NCI-H1930 (cell line): Measurements from ENCODE around the gene NGEF.

Experiments used
- DNase-seq, 2 experiments: peaks; one replicate each; lab custom pipeline; 2025; lab: John Stamatoyannopoulos, UW

NGEF gene

DNA sequence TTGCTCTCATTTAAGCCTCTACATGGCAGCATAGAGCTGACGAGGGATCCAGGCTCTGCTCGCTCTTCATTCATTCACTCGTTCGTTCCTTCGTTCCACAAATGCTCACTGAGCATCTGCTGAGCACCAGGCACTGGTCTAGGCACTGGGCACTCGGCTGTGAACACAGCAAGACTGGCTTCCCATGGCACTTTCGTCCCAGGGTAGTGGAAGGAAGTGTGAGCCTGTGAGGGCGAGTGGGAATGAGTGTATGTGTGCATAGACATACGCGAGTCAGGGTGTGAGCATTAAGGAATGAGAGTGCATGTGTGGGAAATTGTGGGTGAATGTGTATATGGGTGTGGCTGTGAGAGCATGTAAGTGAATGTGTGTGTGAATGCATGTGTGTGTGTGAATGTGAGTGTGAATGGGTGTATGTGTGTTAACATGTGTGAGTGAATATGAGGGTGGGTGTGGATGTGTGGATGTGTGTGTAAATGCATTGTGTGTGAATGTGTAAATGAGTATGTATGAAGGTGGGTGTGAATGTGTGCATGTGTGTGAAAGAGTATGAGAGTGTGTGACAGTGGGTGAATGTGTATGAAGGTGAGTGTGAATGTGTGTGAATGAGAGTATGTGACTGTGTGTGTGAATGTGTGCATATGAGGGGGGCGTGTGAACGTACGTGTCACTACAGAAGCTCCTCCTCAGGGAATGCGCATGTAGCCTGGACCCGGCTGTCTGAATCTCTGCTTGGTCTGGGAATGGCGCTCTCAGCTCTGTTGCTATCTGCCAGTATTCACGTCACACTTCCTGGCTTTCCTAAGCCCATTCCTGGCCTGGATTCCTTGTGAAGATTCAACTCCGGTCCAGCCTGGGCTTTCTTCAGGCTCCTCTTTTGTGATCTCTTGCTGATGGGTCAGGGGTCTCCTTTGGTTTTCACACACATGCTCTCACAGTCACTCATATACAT, 114.2 kb downstream of the NGEF start:
- no peak for DNase-seq

DNA sequence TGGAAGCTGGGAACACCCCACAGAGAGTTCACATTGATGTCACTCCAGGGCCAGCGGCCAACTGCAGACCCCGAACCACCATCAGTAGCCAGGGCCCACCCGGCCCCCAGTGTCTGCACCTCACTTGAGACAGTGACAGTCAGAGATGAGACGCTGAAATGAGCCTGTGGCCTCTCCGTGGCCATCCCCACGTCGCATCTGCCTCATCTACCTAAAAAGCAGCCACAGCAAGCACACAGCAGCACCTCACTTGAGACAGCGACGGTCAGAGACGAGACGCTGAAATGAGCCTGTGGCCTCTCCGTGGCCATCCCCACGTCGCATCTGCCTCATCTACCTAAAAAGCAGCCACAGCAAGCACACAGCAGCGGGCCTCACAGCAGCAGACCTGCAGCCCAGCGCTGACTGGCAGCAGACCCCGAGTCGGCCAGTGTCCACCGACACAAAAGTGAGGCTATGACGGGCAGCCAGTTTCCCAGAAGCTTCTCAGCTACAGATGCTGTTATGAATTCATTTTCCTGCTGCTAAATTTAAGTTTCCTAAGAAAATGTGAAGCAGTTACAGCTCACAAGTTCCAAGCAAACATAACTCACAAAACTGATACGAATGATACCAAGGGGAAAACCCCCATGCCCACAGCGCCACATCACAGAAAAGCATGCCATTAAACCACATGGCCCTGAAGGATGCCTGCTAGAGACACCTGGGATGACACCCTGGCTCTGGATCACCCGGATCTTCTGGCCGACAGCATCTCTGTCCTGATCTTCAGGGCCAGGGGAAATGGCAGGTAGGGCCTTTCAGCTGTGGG, 115.3 kb downstream of the NGEF start:
- DNase-seq: no peak

DNA sequence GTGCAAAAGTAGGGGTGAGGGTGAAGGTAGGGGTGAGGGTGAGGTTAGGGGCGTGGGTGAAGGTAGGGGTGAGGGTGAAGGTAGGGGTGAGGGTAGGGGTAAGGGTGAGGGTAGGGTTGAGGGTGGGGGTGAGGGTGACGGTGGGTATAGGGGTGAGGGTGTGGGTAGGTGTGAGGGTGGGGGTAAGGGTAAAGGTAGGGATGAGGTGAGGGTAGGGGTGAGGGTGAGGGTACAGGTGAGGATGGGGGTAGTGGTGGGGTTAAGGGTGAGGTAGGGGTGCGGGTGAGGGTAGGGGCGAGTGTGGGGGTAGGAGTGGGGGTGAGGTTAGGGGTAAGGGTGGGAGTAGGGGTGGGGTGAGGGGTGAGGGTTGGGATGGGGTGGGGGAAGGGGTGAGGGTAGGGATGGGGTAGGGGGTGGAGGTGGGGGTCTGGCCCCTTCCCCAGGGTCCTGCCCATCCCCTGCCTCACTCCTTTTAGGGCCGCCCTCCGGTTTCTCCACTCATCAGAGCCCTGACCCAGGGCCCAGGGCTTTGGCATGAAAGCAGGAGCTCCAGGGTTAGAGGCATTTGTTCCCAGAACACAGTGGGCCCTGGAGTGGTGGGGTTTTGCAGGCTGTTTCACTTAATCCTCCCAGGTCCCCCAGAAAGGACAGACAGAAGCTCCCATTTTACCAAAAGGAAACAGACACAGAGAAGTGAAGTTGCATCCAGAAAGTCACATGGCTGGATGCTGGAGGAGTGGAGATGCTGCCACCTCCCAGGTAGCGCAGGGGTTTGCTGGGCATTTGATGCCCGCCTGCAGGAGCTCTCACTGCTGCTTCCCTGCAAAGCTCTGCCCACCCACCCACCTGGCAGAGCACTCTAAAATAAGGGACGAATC, 116.1 kb downstream of the NGEF start:
- no peak for DNase-seq

DNA sequence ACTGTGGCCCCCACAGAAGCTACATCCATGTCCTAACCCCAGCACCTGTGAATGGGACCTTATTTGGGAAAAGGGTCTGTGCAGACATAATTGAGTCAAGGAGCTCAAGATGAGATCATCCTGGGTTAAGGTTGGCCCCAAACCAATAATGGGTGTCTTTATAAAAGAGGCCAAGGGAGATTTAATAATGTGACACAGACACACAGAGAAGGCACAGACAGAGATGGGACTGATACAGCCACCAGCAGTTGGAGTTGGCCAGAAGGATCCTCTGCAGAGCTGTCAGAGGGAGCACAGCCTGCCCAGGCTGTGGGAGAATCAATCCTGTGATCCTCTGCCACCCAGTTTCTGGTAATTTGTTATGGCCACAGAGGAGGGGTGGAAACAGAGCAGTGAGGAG, 116.9 kb downstream of the NGEF start:
- DNase-seq: no peak

DNA sequence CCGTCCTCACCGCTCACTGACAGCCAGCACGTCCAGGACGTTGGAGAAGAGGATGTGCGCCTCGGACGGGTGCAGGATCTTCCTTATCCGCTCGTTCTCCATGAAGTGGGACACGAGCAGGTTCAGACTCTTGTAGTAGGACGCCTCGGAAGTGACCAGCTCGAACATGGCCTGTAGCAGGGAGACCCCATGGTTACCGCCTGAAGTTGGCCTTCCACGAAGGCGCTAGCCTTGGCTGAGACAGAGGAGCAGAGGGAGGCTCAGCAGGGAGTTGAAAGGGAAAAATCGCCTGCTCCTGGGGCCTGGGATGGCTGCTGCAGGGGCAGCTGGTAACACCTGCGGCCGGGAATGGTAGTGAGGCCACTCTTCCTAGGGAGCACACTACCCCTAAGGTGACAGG, 118.3 kb downstream of the NGEF start:
- no peak for DNase-seq

DNA sequence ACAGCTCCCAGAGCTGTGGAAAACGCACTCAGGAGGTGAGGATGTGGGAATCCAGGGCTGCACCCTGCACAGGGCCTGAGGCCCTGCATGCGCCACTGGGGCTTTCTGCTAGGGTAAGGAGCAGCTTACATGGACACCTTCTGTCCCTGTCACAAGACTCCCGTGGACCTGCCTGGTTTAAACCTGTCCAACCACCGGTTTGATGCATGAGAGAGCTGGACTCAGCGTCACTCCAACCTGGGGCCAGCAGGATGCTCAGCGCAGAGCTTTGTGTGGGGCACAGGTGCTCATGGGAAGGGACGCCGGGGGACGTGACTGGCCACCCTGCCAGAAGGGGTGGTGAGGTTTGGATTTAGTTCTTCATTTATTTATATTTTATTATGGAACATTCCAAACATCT, 118.8 kb downstream of the NGEF start:
- DNase-seq: no peak

DNA sequence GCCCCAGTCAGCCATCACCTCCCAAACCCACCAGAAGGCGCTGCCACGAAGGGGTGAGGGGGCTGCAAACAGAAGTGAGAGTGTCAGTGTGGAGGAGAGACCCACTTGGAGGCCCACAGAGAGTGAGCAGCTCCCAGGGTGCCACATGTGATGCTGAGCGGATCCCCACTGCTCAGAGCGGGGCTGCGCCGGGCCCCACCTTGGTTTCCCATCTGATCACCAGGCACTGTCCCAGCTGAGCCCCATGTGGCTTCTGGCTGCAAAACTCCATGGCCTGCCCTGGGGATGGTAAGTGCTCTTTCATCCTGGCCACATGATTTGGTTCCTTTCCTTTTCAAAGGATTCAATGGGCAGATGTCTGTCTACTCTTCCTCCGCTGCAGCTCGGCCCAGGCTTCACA, 119.2 kb downstream of the NGEF start:
- DNase-seq: no peak

DNA sequence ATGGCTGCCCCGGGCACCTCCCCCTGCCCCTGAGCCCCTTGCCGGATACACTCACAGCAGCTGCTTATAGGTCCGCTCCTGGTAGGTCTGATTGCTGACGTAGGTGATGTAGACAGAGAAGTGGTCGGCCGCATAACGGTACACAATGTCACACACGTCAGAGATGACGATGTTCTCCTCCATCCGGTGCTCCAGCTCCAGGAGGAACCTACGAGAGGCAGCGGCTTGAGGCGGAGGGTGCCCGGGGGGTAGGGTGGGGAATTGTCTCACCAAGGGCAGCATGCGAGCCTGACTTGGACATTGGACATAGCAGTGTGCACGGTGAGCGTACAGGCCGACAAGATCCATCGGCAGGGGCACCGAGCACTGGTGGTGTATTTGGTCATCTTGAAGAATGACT, 120.2 kb downstream of the NGEF start:
- DNase-seq: no peak

DNA sequence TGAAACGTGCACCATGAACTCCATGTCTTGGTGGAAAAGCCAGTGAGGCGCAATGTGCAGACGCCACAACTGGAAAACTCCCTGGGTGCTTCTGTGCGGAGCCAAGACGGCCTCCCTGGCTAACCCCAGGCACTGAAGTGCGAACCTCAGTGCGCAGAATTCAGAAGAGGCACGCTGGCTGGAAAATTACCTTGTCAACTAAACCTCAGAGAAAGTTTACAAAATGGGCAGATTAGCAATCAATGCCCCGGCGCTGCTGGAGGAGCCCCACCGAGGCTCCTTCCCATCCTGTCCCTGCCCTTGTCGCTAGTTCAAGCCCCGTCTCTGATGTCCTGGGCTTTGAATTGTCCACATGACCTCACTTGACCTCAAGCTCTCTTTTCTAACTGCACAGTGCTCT, 120.8 kb downstream of the NGEF start:
- no peak for DNase-seq

DNA sequence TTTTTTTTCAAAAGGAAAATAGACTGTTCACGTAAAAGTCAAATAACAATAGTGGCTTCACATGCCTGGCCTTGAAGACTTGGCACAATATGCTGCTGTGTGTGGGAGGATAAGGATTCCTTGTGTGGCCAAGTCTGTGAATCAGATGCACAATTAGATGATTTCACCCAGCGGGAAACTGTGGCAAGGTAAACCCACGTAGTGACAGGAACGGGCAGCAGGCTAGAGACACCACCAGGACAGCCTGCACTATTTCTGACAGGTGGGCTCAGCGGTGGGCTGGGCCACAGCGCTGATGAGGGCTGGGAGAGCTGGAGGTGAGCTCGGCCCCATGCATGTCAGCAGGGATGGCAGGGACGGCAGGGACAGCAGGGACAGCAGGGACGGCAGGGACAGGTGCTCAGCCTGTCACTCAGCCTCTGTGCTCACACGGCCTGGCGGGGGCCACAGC, 121.4 kb downstream of the NGEF start:
- DNase-seq: no peak

DNA sequence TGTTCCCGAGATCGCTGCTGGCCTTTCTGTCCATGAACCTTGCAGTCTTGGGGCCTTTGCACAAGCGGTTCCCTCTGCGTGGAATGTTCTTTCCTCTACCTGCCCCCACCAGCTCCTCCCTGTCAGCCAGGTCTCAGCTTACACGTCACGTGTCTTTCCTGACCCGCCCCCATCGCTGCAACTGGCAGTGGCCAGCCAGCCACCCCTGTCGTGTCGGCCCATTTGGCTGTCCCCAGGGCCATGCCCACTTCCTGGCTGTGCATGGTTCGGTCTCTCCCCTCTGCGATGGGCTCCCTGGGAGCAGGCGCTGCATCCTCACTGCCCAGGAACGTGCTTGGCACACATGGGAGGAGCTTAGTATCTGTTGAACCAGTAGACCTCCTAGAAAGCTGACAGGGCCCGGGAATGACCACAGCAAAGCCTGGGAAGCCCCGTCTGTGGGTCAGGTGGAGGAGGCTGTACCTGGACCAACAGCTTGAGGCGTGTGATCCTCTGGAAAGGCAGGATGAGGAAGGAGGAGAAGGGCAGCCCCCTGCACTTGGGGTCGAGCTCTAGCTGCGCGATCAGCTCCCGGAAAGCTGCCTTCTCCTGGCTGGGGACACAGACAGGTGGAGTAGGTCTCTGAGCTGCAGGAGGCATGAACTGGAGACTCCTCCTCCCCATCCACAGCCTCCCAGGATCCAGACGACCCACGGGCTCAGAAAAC, 122.0 kb downstream of the NGEF start:
- no peak for DNase-seq

DNA sequence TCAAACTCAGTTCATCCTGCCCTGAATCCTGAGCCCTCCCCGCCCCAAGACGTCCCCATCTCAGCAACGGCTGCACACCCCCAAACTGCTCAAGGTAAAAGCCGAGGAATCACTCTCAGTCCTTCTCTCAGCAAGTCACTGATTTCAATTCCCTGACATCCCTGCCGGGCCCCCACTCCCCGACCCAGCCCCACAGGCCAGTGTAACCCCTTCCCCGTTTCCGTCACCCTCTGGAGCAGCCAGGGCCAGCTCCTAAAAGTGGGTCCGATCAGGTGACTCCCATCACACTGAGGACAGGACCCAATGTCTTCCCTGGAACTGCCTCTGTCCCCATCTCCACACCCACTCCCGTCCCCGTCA, 122.5 kb downstream of the NGEF start:
- DNase-seq: no peak

DNA sequence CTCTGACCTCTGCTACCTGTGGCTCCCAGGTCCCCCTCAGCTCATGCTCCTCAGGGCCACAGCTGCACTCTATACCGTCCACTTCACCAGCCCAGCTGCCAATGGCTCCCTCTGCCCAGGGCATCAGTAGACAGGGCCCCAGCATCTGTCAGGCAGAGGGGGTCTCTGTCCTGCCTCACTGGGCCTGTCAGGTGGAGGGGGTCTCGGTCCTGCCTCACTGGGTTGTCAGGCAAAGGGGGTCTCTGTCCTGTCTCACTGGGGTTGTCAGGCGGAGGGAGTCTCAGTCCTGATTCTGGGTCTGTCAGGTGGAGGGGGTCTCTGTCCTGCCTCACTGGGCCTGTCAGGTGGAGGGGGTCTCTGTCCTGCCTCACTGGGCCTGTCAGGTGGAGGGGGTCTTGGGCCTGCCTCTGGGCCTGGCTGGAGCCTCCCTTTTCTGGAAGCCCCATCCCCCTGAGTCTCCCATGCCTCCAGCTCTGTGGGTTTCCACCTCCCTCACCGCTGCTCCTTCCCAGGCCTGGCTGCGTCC, 123.1 kb downstream of the NGEF start:
- no peak for DNase-seq

DNA sequence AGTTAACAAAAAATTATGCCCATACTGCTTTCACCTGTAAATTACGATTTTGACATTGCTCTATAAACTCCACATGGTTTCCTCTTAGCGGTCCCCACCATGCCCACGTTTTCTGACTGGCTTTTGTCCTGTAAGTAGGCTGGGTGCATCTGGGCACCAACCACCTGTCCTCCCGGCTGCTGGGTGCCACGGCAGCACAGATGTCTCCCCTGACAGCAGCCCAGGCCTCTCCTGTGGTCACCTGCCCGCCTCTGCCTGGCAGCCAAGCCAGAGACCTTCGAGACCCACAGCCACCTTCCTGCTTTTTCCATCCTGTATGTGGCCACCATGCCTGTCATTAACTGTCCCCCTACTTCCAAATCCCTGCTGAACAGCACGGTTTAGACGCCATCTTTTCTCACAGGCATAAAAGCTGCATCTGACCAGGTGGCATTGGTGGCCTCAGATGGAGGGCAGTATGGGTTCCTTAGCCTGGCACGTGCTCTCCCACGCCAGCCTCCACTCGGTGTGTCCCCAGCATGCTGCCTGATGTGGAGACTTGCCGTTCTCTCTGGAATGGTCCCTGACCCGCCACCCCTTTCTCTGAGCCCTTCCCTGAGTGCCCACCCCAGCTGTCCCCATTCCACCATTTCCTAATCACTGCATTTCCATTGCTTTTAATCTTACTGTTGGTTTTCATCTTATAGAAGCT, 124.1 kb downstream of the NGEF start:
- DNase-seq: no peak

DNA sequence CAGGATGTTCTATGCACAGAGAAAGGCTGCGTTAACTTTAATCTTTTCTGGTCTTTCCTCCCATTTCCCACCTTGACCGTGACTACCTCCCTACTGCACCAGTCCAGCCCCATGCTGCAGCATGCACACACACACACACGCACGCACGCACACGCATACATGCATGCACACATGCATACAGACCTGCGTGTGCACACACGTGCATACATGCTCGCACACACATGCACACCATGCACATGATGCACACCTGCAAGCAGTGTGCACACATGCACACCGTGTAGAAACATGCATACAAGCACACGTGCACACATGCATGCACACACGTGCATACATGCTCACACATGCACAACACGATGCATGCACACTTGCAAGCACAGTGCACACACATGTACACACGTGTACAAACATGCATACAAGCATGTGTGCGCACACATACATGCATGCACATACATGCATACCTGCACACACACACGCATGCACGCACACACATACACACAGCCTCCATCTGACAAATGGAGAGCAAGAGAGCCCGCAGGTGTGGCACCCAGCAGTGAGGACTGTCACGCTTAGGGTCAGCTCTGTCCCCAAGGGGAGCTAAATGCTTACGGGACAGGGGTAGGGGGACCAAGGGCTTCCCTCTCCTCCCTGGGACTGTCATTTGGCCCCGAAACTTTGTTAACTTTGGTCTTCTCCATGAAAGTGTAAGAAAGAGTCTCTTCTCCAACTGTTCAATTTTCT, 124.8 kb downstream of the NGEF start:
- no peak for DNase-seq

DNA sequence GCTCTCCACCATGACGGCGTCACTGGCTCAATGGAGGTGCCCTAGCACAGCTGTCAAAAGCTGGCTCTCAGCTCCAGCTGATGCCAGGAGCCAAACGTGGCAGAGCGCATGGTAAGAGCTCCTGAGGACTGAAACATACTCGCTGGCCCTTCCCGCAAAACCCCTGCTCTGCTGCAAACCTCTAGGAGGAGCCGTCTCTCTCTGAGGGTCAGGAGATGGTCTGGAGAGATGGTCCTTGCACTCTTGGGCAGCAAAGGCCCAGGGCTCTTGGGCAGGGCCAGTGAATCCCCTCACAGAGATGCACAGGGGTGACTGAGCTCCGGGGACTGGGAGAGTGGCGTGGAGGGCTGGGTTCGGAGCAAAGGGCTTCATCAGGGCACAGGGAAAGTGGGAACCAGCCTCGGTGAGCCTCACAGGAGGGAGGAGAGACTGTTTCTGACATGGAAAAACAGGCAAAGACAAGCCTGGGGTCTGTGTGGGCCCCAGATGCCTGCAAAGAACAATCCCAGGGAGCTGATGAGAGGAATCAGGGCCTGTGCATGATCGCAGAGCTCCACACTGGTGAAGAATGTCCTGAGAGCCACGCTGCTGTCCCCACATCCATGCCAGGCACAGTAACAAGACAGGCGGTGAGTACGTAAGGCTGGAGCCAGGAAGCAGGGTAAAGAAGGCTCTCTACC, 125.7 kb downstream of the NGEF start:
- no peak for DNase-seq

DNA sequence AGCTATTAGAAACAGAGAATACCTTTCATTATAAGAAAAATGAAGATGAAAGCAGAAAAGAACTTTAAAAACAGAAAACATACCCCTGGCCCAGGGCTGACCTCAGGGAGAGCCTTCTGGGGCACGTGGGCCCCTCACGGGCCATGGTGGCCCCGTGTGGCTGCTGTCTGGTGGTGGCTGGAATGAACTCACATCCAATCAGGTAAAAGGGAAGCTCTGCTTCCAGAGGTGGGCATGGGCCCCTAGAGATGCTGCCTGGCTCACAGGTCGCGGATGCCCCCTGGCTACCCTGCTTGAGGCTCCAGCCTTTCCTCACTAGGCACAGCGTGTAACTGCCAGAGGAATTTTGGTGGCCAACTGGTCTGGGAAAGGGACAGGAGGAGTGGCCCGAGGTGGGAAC, 126.4 kb downstream of the NGEF start:
- no peak for DNase-seq

DNA sequence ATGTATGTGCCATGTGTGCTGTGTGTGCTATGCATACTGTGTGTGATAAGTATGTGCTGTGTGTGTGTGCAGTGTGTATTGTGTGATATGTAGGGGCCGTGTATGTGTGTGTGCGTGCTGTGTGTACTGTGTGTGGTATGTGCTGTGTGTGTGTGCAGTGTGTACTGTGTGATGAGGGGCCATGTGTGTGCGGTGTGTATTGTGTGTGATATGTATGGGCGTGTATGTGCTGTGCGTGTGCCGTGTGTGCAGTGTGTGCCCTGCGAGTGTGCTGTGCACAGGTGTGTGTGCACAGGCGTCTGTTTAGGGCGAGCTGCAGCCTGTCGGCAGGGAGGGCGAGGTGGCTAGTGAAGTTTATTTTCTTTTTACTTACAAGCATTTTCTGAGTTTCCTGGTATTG, 126.9 kb downstream of the NGEF start:
- no peak for DNase-seq

DNA sequence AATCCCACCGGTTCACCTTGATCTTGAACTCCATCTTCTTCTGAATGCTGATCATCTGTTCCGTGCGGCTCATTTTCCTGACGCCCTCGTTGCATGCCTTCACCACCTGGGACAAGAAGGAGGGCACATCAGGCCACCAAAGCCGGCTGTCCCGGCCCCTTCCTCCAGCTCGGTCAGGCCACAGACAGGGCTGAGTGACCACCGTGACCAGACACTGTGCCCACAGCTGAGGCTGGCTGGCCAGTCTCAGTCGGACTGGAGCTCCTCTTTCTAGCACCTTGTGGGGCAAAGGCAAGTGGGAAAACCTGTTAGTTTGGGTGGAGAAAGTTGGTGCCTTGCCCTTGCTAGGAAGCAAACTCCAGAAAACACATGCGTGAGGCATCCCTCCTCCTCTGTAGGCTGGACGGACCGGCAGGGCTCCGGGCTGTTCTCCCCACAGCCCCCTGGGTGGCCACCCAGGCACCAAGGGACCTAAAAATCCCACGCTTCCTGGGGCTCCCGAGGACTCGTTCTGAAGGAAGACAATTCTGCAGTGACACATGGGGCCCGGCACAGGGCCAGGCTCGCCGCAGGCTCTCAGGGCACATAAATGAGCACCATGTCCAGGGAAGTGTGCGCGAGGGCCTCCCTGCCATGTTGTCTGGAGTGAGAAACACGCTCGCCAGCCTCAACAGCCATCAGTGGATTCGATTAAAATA, 127.6 kb downstream of the NGEF start:
- DNase-seq: no peak
